Keratinocyte (primary cell): ENCODE measurements around the gene KRI1.

Source experiments
- CTCF ChIP-seq, 3 experiments: IDR thresholded peaks in 1 of 3; conservative IDR thresholded peaks in 1 of 3; optimal IDR thresholded peaks in 1 of 3; 2 replicates in 2 of 3; 3 replicates in 1 of 3; pipeline versions ENCODE3 to v1.5.1; 2011; ENCODE audit warnings: low read length in 3 of 3, mild to moderate bottlenecking in 3 of 3, moderate library complexity in 2 of 3, control low read depth in 1 of 3, inconsistent platforms in 1 of 3; ENCODE audit not compliant: insufficient read depth in 2 of 3; ENCODE audit errors: extremely low read depth in 1 of 3
- EZH2 ChIP-seq: IDR thresholded peaks from one replicate; pipeline ENCODE4 v1.6.1; 2012; ENCODE audit warnings: inconsistent platforms, mild to moderate bottlenecking, low read length, moderate library complexity

GRCh38 chr19:10593820-10594637, 28.2 kb upstream of the KRI1 start:
- TF ChIP-seq CTCF (optimal IDR thresholded peaks at IDR 0.05 in 1 of 3, IDR thresholded peaks at IDR 0.05 in 1 of 3, conservative IDR thresholded peaks at IDR 0.05 in 1 of 3; ENCODE audit: extremely low read depth in 1 of 3, insufficient read depth in 2 of 3, low read length in 3 of 3) (no peak), EZH2 (no peak)
